SK-MEL-5 (cell line): ENCODE results near the gene ALDOC. TPM values are rescaled to one million over a fixed set of nuclear protein-coding genes. Genes with fewer than 3 reads are reported as not detected.
"Not testable (repeated sequence)": the region's sequence is repeated elsewhere in the genome, so short reads cannot be mapped to it uniquely, and the experiment has no call there.

ENCODE experiments used
- DNase-seq: peaks from one replicate; pipeline ENCODE4 v3.0.0-alpha.2; 2016; ENCODE audit warnings: low read depth, low spot score
- in situ Hi-C: cut with HindIII; loops from 2 replicates; pipeline ENCODE4 v1.10.0; 2016; ENCODE audit warnings: low sequenced_read_pairs, high pct_unique_total_duplicates, low pct_unique_long_range_greater_than_20kb
- polyA plus RNA-seq, 2 experiments: library from polyadenylated mRNA; depleted of rRNA; stranded (reverse); fragments of >200 nt; gene quantifications; 2 replicates each; pipeline ENCODE4 v1.2.3, GENCODE V29; 2015
- total RNA-seq: library from RNA; depleted of rRNA; stranded (reverse); fragments of >200 nt; shearing (Covaris generic); gene quantifications from 2 replicates; pipeline ENCODE4 v1.2.3, GENCODE V29; 2014; rRNA removed

Gene ALDOC
- total RNA-seq = 22.5 and 24.2 TPM in 2 replicates
- polyA plus RNA-seq (2015; cell fraction: cytosol; rRNA removed) = 3.8 and 7.7 TPM in 2 replicates
- 2.1 and 3.9 TPM in 2 replicates for polyA plus RNA-seq (2015; cell fraction: nucleus; rRNA removed)

- DNase-seq = peak; percentile 75
- in situ Hi-C loops = no loop called here
Measured at GRCh38 chr17:28576758-28577465, at the start of gene ALDOC. Gene ALDOC, minus strand, starts transcription at chr17:28576895. Its CDS starts 1,363 bp downstream, at chr17:28575532.

GRCh38 chr17:28624148-28624547 is 47.5 kb upstream of the ALDOC start:
- no peak for DNase-seq
- in situ Hi-C loops = no loop called here

- DNase-seq = no peak
- in situ Hi-C loops = no loop called here
Measured at GRCh38 chr17:28623696-28624095, 47.0 kb upstream of the ALDOC start.

GRCh38 chr17:28622186-28622585 is 45.5 kb upstream of the ALDOC start:
- DNase-seq = no peak
- in situ Hi-C loops = no loop called here

GRCh38 chr17:28620010-28620409 is 43.3 kb upstream of the ALDOC start:
- in situ Hi-C loops = no loop called here
- no peak for DNase-seq

- in situ Hi-C loops = no loop called here
- DNase-seq = no peak
Measured at GRCh38 chr17:28618464-28618863, 41.8 kb upstream of the ALDOC start.

- in situ Hi-C loops = no loop called here
- no peak for DNase-seq
Measured at GRCh38 chr17:28616281-28616680, 39.6 kb upstream of the ALDOC start.

GRCh38 chr17:28615260-28615940 is 38.7 kb upstream of the ALDOC start:
- no peak for DNase-seq
- in situ Hi-C loops = no loop called here

GRCh38 chr17:28613931-28614381 is 37.3 kb upstream of the ALDOC start, which contains the start of gene RSKR:
Gene RSKR, minus strand, starts transcription at chr17:28614185. Its CDS starts 24 bp downstream, at chr17:28614161.
- in situ Hi-C loops = no loop called here
- DNase-seq = no peak

GRCh38 chr17:28612936-28613872 is 36.5 kb upstream of the ALDOC start:
- peak; percentile 60 for DNase-seq
- in situ Hi-C loops = no loop called here

- in situ Hi-C loops = no loop called here
Measured at GRCh38 chr17:28612531-28612930, 35.8 kb upstream of the ALDOC start.

GRCh38 chr17:28610376-28610775 is 33.7 kb upstream of the ALDOC start:
- in situ Hi-C loops = no loop called here
- no peak for DNase-seq

More at GRCh38 chr17:28612531-28612930, 35.8 kb upstream of the ALDOC start:
- DNase-seq = no peak

- DNase-seq, in situ Hi-C loops: not testable (repeated sequence)
Measured at GRCh38 chr17:28604031-28604430, 27.3 kb upstream of the ALDOC start.

GRCh38 chr17:28599311-28600184 is 22.9 kb upstream of the ALDOC start:
- in situ Hi-C loops = no loop called here
- peak; percentile 75 for DNase-seq

- in situ Hi-C loops = no loop called here
- DNase-seq = peak; percentile 93
Measured at GRCh38 chr17:28598799-28599310, 22.2 kb upstream of the ALDOC start, which contains the start of gene SPAG5. Gene SPAG5, minus strand, starts transcription at chr17:28599025. Its CDS starts 79 bp downstream, at chr17:28598946.

- in situ Hi-C loops = no loop called here
- no peak for DNase-seq
Measured at GRCh38 chr17:28598389-28598788, 21.7 kb upstream of the ALDOC start.
